Islet precursor cell (in vitro differentiated cells): ENCODE results near the gene GNRH2.
"Not testable (repeated sequence)": the region's sequence is repeated elsewhere in the genome, so short reads cannot be mapped to it uniquely, and the experiment has no call there.

Experiments
- DNase-seq: peaks from one replicate; pipeline ENCODE4 v3.0.0-alpha.2; 2018

The GNRH2 gene

DNA sequence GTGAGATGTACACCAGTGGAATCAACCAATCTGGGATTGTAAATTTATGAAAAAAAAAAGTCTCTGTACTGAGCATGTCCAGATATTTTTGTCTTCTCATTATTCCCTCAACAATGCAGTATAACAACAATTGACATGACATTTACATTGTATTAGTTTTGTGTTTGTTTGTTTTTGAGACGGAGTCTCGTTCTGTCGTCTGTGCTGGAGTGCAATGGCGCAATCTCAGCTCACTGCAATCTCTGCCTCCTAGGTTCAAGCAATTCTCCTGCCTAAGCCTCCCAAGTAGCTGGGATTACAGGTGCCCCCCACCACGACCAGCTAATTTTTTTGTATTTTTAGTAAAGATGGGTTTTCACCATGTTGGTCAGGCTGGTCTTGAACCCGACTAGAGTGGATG, 31.9 kb downstream of the GNRH2 start:
- not testable (repeated sequence) for DNase-seq

DNA sequence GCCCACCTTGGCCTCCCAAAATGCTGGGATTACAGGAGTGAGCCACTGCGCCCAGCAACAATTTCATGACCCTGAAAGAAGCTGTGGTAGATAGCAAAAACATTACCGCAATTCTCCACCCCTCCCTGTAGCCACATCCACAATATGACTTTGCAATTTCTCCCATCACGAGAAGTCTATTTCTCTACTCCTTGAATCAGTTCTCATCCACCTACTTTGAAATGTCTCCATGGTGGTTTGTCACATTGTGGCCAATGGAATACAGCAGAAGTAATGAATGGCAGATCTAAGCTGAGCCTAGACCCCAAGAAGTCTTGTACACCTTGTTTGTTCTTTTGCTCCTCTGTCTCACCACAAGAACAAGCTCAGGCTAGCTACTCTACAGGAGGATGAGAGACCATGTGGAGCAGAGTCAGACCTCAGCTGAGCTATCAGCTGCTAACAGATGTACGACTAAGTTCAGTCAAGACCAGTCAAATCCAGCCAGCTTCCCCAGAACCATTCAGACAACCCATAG, 34.3 kb downstream of the GNRH2 start:
- no peak for DNase-seq

- no peak for DNase-seq
Measured at GRCh38 chr20:3080939-3081388, 37.5 kb downstream of the GNRH2 start.

GRCh38 chr20:3081641-3082040, 38.2 kb downstream of the GNRH2 start:
- no peak for DNase-seq

- no peak for DNase-seq
Measured at GRCh38 chr20:3082306-3082951, 39.0 kb downstream of the GNRH2 start.

DNA sequence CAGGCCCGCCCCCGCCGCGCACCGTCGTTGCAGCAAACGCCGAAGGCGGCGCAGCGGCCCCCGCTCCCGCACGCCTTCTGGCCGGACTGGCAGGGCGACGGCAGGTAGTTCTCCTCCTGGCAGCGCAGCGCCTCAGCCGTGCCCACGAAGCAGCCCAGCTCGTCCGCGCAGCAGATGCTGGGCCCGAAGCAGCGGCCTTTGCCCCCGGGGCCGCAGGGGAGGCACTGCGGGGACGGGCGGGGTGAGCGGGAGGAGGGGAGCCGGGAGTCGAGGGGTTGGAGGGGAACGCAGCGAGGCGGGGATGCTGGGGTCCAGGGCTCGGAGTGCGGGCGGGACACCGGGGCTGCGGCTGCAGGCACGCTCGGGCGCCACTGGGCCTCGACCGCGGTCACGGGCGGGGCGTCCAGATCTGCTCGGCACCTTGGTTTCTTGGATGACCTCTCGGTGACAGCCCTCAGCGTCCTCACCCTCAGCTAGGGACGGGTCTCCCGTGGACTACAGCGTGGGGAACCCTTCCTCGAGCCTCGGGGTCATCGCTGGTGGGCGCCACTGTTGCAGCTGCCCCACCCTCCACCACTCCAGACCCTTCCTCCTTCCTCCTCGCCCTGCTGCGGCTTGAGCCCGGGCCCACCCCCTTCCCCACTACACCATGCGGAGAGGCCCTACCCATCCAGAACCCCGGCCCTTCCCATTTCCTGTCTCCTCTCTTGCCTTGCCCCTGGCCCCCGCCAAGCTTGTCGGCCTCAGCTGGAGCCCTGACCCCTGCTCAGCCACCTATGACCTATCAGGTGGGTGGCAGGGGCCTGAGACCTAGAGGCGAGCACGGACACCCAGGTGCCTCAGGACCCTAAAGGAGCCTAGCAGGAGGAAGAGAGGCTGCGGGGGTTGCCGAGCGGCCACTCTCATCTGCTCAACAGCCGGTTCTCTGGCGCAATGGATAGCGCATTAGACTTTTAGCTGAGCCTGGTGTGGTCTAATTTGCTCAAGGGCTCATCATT, 39.8 kb downstream of the GNRH2 start:
- DNase-seq = no peak

GRCh38 chr20:3084283-3084985, 41.0 kb downstream of the GNRH2 start, which contains the start of gene AVP:
Gene AVP, minus strand, starts transcription at chr20:3084724. Its CDS starts 50 bp downstream, at chr20:3084674.
- DNase-seq = no peak

DNA sequence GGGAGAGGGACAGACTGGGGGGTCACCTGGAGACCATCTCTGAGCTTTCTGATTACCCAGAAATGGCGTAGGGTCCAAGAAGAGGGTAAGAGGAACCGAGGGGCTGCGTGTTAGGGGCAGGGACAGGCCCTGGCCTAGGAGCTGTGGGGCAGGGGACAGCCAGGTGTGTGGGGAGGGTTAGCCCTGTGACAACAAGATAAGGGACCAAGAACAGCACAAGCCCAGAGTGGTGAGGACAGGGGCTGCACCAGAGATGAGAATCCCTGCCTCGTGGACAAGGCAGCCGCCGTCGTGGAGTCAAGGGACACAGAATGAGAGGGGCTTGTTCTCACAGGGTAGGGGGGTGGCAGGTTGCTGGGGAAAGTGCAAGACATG, 41.6 kb downstream of the GNRH2 start:
- DNase-seq = no peak

DNA sequence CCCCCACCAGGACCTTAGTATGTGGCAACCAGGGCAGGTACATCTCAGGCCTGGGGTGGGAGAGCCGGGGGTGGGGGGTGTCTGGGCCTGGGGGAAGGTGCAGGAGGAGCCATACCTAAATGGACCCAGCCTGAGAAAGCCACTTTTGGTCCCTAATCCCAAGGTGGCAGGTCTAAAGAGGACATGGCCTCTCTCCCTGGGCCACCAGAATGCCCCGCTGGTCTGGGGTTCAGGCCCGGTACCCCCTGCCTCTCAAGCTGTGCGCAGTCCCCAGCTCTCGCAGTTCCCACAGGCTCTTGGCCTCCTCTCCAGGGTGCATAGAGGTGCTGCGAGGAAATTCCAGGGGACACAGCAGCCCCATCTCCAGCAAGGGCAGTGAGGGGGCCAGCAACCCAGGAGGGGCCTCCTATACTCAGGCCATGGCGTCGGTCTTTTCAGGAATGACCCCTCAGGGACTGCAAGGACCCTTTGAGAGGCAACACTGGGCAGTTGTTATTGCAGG, 42.2 kb downstream of the GNRH2 start:
- DNase-seq = no peak

- DNase-seq = no peak
Measured at GRCh38 chr20:3088031-3088430, 44.6 kb downstream of the GNRH2 start.

- DNase-seq = no peak
Measured at GRCh38 chr20:3090565-3090964, 47.1 kb downstream of the GNRH2 start.

DNA sequence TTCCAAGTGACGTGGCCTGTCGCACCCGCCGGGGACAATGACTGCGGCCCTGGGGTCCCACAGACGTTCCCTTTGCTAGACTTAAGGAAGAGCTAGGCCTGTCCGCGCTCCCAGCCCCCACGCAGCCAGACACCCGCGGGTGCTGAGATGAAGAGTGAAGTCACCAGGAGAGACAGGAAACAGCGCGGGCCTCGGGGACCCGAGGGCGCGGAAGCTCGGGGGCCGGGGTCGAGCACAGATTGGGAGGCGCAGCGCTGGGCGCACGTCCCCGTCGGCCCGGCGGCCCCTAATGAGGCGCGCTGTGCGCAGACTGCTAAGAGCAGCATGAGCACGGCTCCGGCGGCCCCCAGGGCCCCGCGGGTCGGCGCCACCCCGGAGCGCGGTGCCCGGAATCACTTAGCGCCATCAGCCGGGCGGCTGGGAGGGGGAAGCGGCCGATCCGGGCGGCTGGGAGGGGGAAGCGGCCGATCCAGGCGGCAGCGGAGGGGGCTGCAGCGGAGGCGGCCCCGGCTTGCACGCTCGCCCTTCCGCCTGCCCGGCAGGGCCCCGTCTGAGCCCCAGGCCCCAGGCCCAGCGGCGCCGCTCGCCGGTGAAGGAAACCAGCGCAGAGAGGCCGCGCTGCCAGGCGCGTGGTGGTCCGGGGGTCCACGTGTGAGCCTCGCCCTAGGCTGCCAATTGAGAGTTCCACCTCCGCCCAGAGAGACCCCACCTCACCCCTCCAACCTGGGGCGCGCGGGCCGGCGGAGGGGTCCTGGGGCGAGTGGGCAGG, 49.4 kb downstream of the GNRH2 start:
- no peak for DNase-seq

- DNase-seq = no peak
Measured at GRCh38 chr20:3093861-3094361, 50.5 kb downstream of the GNRH2 start.

- DNase-seq = no peak
Measured at GRCh38 chr20:3094848-3095629, 51.6 kb downstream of the GNRH2 start.
